ENCODE measurements around the gene KCNH1. TPM values are rescaled to one million over a fixed set of nuclear protein-coding genes. Genes with fewer than 3 reads are reported as not detected.

Gene KCNH1
- polyA plus RNA-seq, 1 of the 3 experiments (the other 2 are of a cell fraction), result 0.08 TPM

GRCh38 chr1:211129776-211130175 is 4.2 kb downstream of the KCNH1 start:
- Histone ChIP-seq H3K27me3 (ENCODE audit: insufficient read depth) (peaks cover 35% of the 10 kb centered on the region), H3K9me3 (no peaks in the 10 kb centered on the region), H2AFZ (ENCODE audit: low read depth) (no peak overlapping the region), H3K79me2 (ENCODE audit: insufficient read depth) (no peaks in the 10 kb centered on the region), H3F3A (replicated peaks; ENCODE audit: insufficient read depth) (no peaks in the 10 kb centered on the region), H3K9ac (no peak overlapping the region), H3K36me3 (replicated peaks in 1 of 2; ENCODE audit: control insufficient read depth in 1 of 2, insufficient read depth in 2 of 2, low read length in 1 of 2) (no peaks in the 10 kb centered on the region), H3K9me2 (no peaks in the 10 kb centered on the region), H3K4me1 (ENCODE audit: control insufficient read depth in 1 of 2, insufficient read depth in 2 of 2, low read depth in 1 of 2, low read length in 1 of 2) (peaks cover 0 to 13% of the 10 kb centered on the region in 2 experiments; a peak in 2 of 4 replicates), H4K20me1 (ENCODE audit: insufficient read depth) (no peaks in the 10 kb centered on the region), H3K4me2 (no peak overlapping the region), H3K27ac (ENCODE audit: low read depth in 2 of 2, low read length in 1 of 2) (no peak overlapping the region), H3K4me3 (ENCODE audit: low read depth in 2 of 2, low read length in 1 of 2) (no peak overlapping the region)
- TF ChIP-seq POLR2AphosphoS5 (IDR thresholded peaks at IDR 0.05; ENCODE audit: low read depth, low read length) (no peak), SIN3A (IDR thresholded peaks at IDR 0.05; ENCODE audit: borderline replicate concordance, low read depth, low read length) (no peak), MAX (IDR thresholded peaks at IDR 0.05; ENCODE audit: low read depth) (no peak), MEF2A (IDR thresholded peaks at IDR 0.05; ENCODE audit: borderline replicate concordance, low read depth) (no peak), REST (IDR thresholded peaks at IDR 0.05; ENCODE audit: low read depth, low read length) (no peak), NRF1 (IDR thresholded peaks at IDR 0.05; ENCODE audit: low read depth, low read length) (no peak), GATA2 (CRISPR knock-in tag; IDR thresholded peaks at IDR 0.05) (no peak), USF2 (IDR thresholded peaks at IDR 0.05; ENCODE audit: borderline replicate concordance, low read depth, low read length) (no peak), USF1 (IDR thresholded peaks at IDR 0.05; ENCODE audit: borderline replicate concordance, low read depth) (no peak), EZH2phosphoT487 (IDR thresholded peaks at IDR 0.05; ENCODE audit: borderline replicate concordance, low read depth) (no peak), TCF12 (IDR thresholded peaks at IDR 0.05) (no peak), IRF3 (IDR thresholded peaks at IDR 0.05; ENCODE audit: low read depth, low read length) (no peak)
- ChIA-PET CTCF (interaction anchor here (0.7 to 1.3 kb wide), 5 partner anchors 428 to 723 kb away, joined by 3 to 8 read pairs (median 4); no protein-coding TSS in a partner anchor), POLR2A (no interaction called here)
- no peak for DNase-seq
- 38% methylated on average over 1 of the region's 1 CpG for WGBS (ENCODE audit: low lambda C conversion rate)
